Spleen (tissue), 11 donors: ENCODE data around the gene MUCL3. TPM values are rescaled to one million over a fixed set of nuclear protein-coding genes. Genes with fewer than 3 reads are reported as not detected.

Experiments used
- DNase-seq: peaks from one replicate; pipeline ENCODE4 v3.0.0-alpha.2; 2020
- H3K27ac ChIP-seq, 8 donors: fragments of 200-600 bp; sonication (generic) in 7 of 8; 1 replicate in 4 of 8; 2 replicates in 4 of 8; pipeline versions ENCODE4 v1.5.0 to v1.8.0; 2016 to 2021; ENCODE audit warnings: inconsistent platforms in 4 of 8, mild to moderate bottlenecking in 4 of 8, moderate library complexity in 1 of 8
- H3K27me3 ChIP-seq, 7 donors: fragments of 200-600 bp; sonication (generic) in 6 of 7; replicated peaks in 1 of 7; 1 replicate in 4 of 7; 2 replicates in 3 of 7; pipeline versions ENCODE4 v1.5.0 to v1.8.0; 2016 to 2021; ENCODE audit warnings: inconsistent platforms in 3 of 7, mild to moderate bottlenecking in 1 of 7
- H3K36me3 ChIP-seq, 6 donors: fragments of 200-600 bp; sonication (generic) in 5 of 6; 1 replicate in 4 of 6; 2 replicates in 2 of 6; pipeline versions ENCODE4 v1.5.0 to v1.8.0; 2016 to 2021; ENCODE audit warnings: inconsistent platforms in 2 of 6
- H3K4me1 ChIP-seq, 6 donors: fragments of 200-600 bp; sonication (generic) in 5 of 6; 1 replicate in 3 of 6; 2 replicates in 3 of 6; pipeline versions ENCODE4 v1.5.0 to v1.8.0; 2016 to 2021; ENCODE audit warnings: inconsistent platforms in 3 of 6
- H3K4me3 ChIP-seq, 8 donors: fragments of 200-600 bp; sonication (generic) in 7 of 8; 1 replicate in 4 of 8; 2 replicates in 4 of 8; pipeline versions ENCODE4 v1.5.0 to v1.8.0; 2016 to 2021; ENCODE audit warnings: inconsistent platforms in 4 of 8, mild to moderate bottlenecking in 4 of 8, moderate library complexity in 2 of 8
- H3K9me3 ChIP-seq, 8 donors: fragments of 200-600 bp; sonication (generic) in 7 of 8; 1 replicate in 4 of 8; 2 replicates in 4 of 8; pipeline versions ENCODE4 v1.5.0 to v1.8.0; 2016 to 2021; ENCODE audit warnings: inconsistent platforms in 4 of 8
- POLR2A ChIP-seq, 3 donors: fragments of 450-650 bp; IDR thresholded peaks; one replicate each; pipeline ENCODE4 v1.5.1; 2017; ENCODE audit warnings: antibody characterized with exemption in 3 of 3, mild to moderate bottlenecking in 1 of 3
- POLR2AphosphoS5 ChIP-seq, 3 donors: sonication (generic); formaldehyde crosslinking; IDR thresholded peaks; one replicate each; pipeline ENCODE4 v1.5.1; 2017; ENCODE audit warnings: antibody characterized with exemption in 3 of 3
- WGBS, 5 donors: extraction: QIAGEN DNeasy Blood & Tissue Kit in 3 of 5; methylation state at CpG; one replicate each; pipeline versions ENCODE4 v1.1.5 to v1.1.7; 2013 to 2018; 5-methylcytosine and 5-hydroxymethylcytosine counted together
- intact Hi-C: fragments of 100-400 bp; cut with DNase I; formaldehyde crosslinking; loops from one replicate; pipeline ENCODE4 v1.15.0; 2023; ENCODE audit warnings: low total_unique reads
- polyA plus RNA-seq, 3 donors: library from polyadenylated mRNA; stranded (reverse); fragments of 200-250 nt; gene quantifications; one replicate each; pipeline ENCODE4 v1.2.1, GENCODE V29; 2013
- total RNA-seq, 7 donors: library from RNA; depleted of rRNA in 3 of 7; stranded (reverse); fragments of >200 nt in 3 of 7; fragmentation: NEBNext Ultra II Directional in 4 of 7; extraction: Animal tissue kit (Norgen Biotek cat#: 25700) in 4 of 7; gene quantifications; one replicate each; pipeline versions ENCODE4 v1.1.0 to v1.2.1, GENCODE V29; 2016 to 2021
- TF ChIP-seq, protein P1 (sequence below), 11 experiments: fragments of 200-600 bp in 7 of 11; fragments of 450-650 bp in 4 of 11; sonication (generic) in 4 of 11; IDR thresholded peaks in 8 of 11; conservative IDR thresholded peaks in 3 of 11; 1 replicate in 7 of 11; 2 replicates in 4 of 11; pipeline versions ENCODE4 v1.4.0 to v1.8.0; 2016 to 2021; ENCODE audit warnings: antibody characterized with exemption in 11 of 11, inconsistent platforms in 4 of 11, mild to moderate bottlenecking in 1 of 11
- donor health status: healthy with polysubstance abuse.
- donor health status: DM: no; HTN: no; CAD: no; lungs with moderate emphysema.
- donor health status: DM: no; HTN: no; CAD: no.
- donor health status: Bipolar disorder and iron deficiency.
- donor health status: healthy.
- donor health status: DM: no; HTN: no; CAD: no.
- donor health status: DM: yes; HTN: yes; CAD: no.

The MUCL3 gene
- total and polyA plus RNA-seq, 10 donors: 0.03 TPM; not detected in 9

DNA sequence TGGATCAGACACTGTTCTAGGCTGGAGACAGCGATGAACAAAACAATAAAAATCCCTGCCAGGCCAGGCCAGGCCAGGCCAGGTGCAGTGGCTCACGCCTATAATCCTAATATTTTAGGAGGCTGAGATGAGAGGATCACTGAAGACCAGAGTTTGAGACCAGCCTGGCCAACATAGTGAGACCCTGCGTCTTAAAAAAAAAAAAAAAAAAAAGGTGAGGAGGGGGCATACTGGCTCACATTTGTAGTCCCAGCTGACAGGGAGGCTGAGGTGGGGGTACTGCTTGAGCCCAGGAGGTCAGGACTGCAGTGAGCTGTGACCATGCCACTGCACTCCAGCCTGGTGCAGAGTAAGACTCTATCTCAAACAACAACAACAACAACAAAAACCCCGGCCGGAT is 4.5 kb downstream of the MUCL3 start:
- Histone ChIP-seq H3K9me3 (no peaks in the 10 kb centered on the region), H3K4me1 (no peaks in the 10 kb centered on the region), H3K4me3 (no peak overlapping the region), H3K27ac (no peak overlapping the region), H3K27me3 (peaks cover 0 to 43% (median 6%) of the 10 kb centered on the region in 7 donors), H3K36me3 (no peaks in the 10 kb centered on the region)
- no peak for DNase-seq
- intact Hi-C loops: no loop called here
- TF ChIP-seq, protein P1, sequence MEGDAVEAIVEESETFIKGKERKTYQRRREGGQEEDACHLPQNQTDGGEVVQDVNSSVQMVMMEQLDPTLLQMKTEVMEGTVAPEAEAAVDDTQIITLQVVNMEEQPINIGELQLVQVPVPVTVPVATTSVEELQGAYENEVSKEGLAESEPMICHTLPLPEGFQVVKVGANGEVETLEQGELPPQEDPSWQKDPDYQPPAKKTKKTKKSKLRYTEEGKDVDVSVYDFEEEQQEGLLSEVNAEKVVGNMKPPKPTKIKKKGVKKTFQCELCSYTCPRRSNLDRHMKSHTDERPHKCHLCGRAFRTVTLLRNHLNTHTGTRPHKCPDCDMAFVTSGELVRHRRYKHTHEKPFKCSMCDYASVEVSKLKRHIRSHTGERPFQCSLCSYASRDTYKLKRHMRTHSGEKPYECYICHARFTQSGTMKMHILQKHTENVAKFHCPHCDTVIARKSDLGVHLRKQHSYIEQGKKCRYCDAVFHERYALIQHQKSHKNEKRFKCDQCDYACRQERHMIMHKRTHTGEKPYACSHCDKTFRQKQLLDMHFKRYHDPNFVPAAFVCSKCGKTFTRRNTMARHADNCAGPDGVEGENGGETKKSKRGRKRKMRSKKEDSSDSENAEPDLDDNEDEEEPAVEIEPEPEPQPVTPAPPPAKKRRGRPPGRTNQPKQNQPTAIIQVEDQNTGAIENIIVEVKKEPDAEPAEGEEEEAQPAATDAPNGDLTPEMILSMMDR (IDR thresholded peaks at IDR 0.05 in 8 of 11, conservative IDR thresholded peaks at IDR 0.05 in 3 of 11): no peak
- TF ChIP-seq POLR2AphosphoS5 (IDR thresholded peaks at IDR 0.05): no peak
- TF ChIP-seq POLR2A (IDR thresholded peaks at IDR 0.05): no peak
- 88 to 99% (median 91%) methylated on average over 5 of the region's 5 CpGs for WGBS, 5 donors

DNA sequence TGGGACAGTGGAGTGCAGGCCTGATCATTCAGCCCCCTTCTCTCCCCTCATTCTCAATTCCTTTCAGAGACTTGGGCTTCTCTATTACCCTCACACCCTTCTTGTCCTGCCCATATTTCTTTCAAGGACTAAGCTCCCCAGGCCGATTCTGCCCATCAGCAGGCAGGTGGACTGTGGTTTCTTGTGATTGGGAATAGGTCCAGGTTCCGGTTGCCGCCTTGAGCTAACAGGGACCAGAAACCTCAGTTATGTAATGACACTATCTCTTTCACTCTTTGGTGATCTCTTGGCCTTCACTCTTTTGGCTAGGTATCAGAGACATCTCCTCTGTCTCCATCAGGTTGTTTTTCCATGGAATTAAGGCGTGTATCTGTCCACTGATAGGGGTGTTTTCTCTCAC is 6.5 kb downstream of the MUCL3 start:
- Histone ChIP-seq H3K27ac (no peak overlapping the region), H3K27me3 (peaks cover 0 to 39% (median 6%) of the 10 kb centered on the region in 7 donors), H3K9me3 (no peaks in the 10 kb centered on the region), H3K4me1 (no peaks in the 10 kb centered on the region), H3K36me3 (no peaks in the 10 kb centered on the region), H3K4me3 (no peak overlapping the region)
- no peak for DNase-seq
- intact Hi-C loops: no loop called here
- WGBS, 5 donors: 81 to 93% (median 88%) methylated on average over 4 of the region's 4 CpGs
- TF ChIP-seq POLR2AphosphoS5 (IDR thresholded peaks at IDR 0.05): no peak
- TF ChIP-seq, protein P1 (IDR thresholded peaks at IDR 0.05 in 8 of 11, conservative IDR thresholded peaks at IDR 0.05 in 3 of 11): no peak
- TF ChIP-seq POLR2A (IDR thresholded peaks at IDR 0.05): no peak

DNA sequence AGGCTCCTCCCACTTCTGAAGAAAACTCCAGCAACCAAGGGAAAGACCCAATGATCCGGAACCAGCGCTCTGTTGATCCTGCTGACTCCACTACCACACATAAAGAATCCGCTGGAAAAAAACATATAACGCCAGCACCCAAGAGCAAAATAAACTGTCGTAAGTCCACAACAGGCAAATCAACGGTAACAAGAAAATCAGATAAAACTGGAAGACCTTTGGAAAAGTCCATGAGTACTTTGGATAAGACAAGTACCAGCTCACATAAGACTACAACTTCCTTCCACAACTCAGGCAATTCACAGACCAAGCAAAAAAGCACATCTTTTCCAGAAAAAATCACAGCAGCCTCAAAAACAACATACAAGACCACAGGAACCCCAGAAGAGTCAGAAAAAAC is 8.0 kb downstream of the MUCL3 start:
- Histone ChIP-seq H3K27ac (no peak overlapping the region), H3K27me3 (peaks cover 0 to 29% (median 0%) of the 10 kb centered on the region in 7 donors), H3K4me1 (no peaks in the 10 kb centered on the region), H3K9me3 (no peaks in the 10 kb centered on the region), H3K36me3 (no peaks in the 10 kb centered on the region), H3K4me3 (no peak overlapping the region)
- 95 to 99% (median 97%) methylated on average over 6 of the region's 6 CpGs for WGBS, 5 donors
- DNase-seq: no peak
- intact Hi-C loops: no loop called here
- no peak for TF ChIP-seq POLR2A (IDR thresholded peaks at IDR 0.05)
- TF ChIP-seq POLR2AphosphoS5 (IDR thresholded peaks at IDR 0.05): no peak
- TF ChIP-seq, protein P1 (IDR thresholded peaks at IDR 0.05 in 8 of 11, conservative IDR thresholded peaks at IDR 0.05 in 3 of 11): no peak

DNA sequence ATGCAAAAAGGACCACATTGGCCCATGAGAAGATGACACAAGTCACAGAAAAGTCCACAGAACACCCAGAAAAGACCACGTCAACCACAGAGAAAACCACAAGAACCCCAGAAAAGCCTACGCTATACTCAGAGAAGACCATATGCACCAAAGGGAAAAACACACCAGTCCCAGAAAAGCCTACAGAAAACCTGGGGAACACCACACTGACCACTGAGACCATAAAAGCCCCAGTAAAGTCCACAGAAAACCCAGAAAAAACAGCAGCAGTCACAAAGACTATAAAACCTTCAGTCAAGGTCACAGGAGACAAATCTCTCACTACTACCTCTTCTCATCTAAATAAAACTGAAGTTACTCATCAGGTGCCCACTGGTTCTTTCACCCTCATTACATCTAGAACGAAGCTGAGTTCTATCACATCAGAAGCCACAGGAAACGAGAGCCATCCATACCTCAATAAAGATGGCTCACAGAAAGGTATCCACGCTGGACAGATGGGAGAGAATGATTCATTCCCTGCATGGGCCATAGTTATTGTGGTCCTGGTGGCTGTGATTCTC is 11.2 kb downstream of the MUCL3 start:
- Histone ChIP-seq H3K4me1 (peaks cover 0 to 20% (median 16%) of the 10 kb centered on the region in 6 donors), H3K36me3 (no peaks in the 10 kb centered on the region), H3K4me3 (no peak overlapping the region), H3K27me3 (peaks cover 0 to 51% (median 0%) of the 10 kb centered on the region in 7 donors), H3K27ac (no peak overlapping the region), H3K9me3 (no peaks in the 10 kb centered on the region)
- intact Hi-C loops: no loop called here
- DNase-seq: no peak
- TF ChIP-seq, protein P1 (IDR thresholded peaks at IDR 0.05 in 8 of 11, conservative IDR thresholded peaks at IDR 0.05 in 3 of 11): no peak
- TF ChIP-seq POLR2A (IDR thresholded peaks at IDR 0.05) (no peak), POLR2AphosphoS5 (IDR thresholded peaks at IDR 0.05) (no peak)
- WGBS, 5 donors: 66 to 75% (median 75%) methylated on average over 5 of the region's 5 CpGs
